Measurements from ENCODE around the gene ANO10. TPM values are rescaled to one million over a fixed set of nuclear protein-coding genes. Genes with fewer than 3 reads are reported as not detected.

The ANO10 gene
- total RNA-seq, 1 experiment from 2014 or later, result 32.6 TPM

DNA sequence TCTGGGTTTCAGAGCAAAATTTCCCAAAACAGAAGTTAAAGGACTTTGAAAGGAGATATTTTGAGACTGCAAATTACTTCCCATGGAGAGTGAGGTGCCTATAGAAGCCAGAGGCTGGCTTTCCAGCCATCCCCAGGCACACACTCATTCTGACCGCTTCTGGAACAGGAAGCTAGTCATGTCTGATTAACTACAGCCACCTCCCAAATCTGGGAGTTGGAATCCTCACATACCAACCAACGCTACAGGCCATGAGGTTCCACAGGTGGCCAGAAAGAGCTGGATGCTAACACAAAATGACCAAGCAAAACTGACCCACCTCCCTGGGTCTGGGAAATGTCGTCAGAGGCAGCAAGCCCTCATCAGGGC is 248.3 kb downstream of the ANO10 start:
- Histone ChIP-seq H2AFZ (no peak overlapping the region), H3K9me3 (ENCODE audit: insufficient read depth, low read depth) (no peaks in the 10 kb centered on the region), H3K9me2 (ENCODE audit: insufficient read depth) (no peaks in the 10 kb centered on the region), H3K79me2 (ENCODE audit: low read depth) (no peaks in the 10 kb centered on the region), H4K20me1 (ENCODE audit: insufficient read depth) (no peaks in the 10 kb centered on the region), H3K36me3 (ENCODE audit: low read depth) (no peaks in the 10 kb centered on the region), H3K27me3 (ENCODE audit: insufficient read depth, low read depth) (no peaks in the 10 kb centered on the region), H3K4me3 (no peak overlapping the region), H3K4me2 (no peak overlapping the region), H3K27ac (no peak overlapping the region), H3F3A (ENCODE audit: insufficient read depth, low read depth) (no peaks in the 10 kb centered on the region), H3K4me1 (replicated peaks; ENCODE audit: insufficient read depth) (no peaks in the 10 kb centered on the region)
- DNase-seq, result no peak
- intact Hi-C loops (cut with micrococcal nuclease; ENCODE audit: unreplicated experiment), result no loop called here
- ChIA-PET CTCF (no interaction called here), POLR2A (ENCODE audit: unreplicated experiment) (no interaction called here)
- no TSS peak for BruUV-seq (replicated peaks)
- TF ChIP-seq, protein P1, sequence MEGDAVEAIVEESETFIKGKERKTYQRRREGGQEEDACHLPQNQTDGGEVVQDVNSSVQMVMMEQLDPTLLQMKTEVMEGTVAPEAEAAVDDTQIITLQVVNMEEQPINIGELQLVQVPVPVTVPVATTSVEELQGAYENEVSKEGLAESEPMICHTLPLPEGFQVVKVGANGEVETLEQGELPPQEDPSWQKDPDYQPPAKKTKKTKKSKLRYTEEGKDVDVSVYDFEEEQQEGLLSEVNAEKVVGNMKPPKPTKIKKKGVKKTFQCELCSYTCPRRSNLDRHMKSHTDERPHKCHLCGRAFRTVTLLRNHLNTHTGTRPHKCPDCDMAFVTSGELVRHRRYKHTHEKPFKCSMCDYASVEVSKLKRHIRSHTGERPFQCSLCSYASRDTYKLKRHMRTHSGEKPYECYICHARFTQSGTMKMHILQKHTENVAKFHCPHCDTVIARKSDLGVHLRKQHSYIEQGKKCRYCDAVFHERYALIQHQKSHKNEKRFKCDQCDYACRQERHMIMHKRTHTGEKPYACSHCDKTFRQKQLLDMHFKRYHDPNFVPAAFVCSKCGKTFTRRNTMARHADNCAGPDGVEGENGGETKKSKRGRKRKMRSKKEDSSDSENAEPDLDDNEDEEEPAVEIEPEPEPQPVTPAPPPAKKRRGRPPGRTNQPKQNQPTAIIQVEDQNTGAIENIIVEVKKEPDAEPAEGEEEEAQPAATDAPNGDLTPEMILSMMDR (conservative IDR thresholded peaks at IDR 0.05), result no peak
- no peak for TF ChIP-seq EZH2 (IDR thresholded peaks at IDR 0.05; ENCODE audit: low read depth)

DNA sequence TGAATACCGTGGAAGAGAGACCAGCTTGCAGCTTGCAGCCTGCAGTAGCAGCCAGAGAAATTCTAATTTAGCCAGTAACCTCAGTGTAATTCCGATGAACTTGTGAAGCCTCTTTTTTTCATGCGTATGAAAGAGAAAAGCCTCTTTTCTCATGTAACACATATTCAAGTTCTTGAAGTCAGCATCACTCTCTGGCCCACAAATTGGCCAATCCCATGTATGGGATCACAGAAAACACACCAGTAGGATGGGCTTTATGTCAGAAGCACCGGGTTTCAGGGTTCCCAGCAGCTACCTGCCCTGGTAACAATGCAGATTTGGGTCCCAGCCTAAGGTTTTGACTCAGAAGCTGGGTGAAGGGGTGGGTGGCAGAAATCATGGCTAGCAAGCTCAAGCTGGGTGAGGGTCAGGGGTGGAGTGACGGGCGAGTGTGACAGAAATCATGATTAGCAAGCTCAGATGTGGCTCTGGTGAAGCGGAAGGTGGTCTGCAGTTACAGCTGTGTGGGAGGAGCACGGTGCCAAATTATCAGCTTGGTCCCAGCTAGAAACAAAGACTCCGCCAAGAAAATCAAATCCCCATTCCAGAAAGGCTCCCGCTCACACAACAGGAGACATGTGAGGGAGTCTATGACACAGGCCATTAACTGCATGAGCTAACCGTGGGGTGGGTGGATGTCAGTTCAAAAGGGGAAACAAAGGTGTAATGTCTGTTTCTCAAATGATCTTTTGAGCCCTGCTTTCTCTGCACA is 248.8 kb downstream of the ANO10 start:
- intact Hi-C loops (cut with micrococcal nuclease; ENCODE audit: unreplicated experiment), result no loop called here
- BruUV-seq (replicated peaks), result no TSS peak
- ChIA-PET POLR2A (ENCODE audit: unreplicated experiment) (no interaction called here), CTCF (no interaction called here)
- Histone ChIP-seq H3F3A (ENCODE audit: insufficient read depth, low read depth) (no peaks in the 10 kb centered on the region), H3K4me2 (no peak overlapping the region), H3K9me3 (ENCODE audit: insufficient read depth, low read depth) (no peaks in the 10 kb centered on the region), H3K4me3 (no peak overlapping the region), H2AFZ (no peak overlapping the region), H3K79me2 (ENCODE audit: low read depth) (no peaks in the 10 kb centered on the region), H3K9me2 (ENCODE audit: insufficient read depth) (no peaks in the 10 kb centered on the region), H3K4me1 (replicated peaks; ENCODE audit: insufficient read depth) (no peaks in the 10 kb centered on the region), H4K20me1 (ENCODE audit: insufficient read depth) (no peaks in the 10 kb centered on the region), H3K36me3 (ENCODE audit: low read depth) (no peaks in the 10 kb centered on the region), H3K27ac (no peak overlapping the region), H3K27me3 (ENCODE audit: insufficient read depth, low read depth) (no peaks in the 10 kb centered on the region)
- TF ChIP-seq, protein P1 (conservative IDR thresholded peaks at IDR 0.05), result no peak
- no peak for TF ChIP-seq EZH2 (IDR thresholded peaks at IDR 0.05; ENCODE audit: low read depth)
- no peak for DNase-seq

DNA sequence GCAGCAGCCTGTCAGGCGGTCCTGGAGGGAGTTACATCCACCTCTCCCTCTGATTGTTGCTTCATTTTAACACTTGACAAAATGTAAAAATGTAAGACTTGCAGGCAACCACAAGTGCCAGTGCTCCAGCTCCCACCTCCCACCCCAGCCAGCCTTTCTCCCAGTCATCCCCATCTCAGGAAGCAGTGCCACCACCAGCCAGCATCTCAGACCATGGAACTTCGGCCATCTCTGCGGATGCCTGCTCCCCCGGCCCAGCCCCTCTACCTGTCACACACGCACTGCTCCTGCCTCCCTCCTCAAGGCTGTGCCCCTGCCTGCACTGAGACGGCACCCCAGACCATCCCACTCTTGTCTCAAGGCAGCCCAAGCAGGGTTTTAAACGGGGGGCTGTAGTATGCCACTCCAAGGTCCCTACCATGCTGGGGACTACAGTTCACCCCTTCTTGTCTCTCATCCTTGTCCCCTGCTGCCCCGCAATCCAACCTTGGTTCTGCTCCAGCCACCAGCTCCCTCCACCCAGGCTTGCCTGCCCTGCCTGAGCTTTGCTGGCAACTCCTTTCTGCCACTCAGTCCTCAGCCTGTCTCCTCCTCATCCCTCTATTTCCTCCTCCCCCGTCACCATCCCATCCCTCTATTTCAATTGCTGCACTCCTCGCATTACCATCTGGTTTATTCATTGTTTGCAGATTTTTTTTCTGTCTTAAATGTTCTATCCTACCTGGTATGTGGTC is 249.6 kb downstream of the ANO10 start:
- no TSS peak for BruUV-seq (replicated peaks)
- H3K4me1 ChIP-seq (replicated peaks; ENCODE audit: insufficient read depth), result no peaks in the 10 kb centered on the region
- intact Hi-C loops (cut with micrococcal nuclease; ENCODE audit: unreplicated experiment), result no loop called here
- H3K4me2 ChIP-seq, result no peak overlapping the region
- POLR2A ChIA-PET (ENCODE audit: unreplicated experiment), result no interaction called here
- H3K36me3 ChIP-seq (ENCODE audit: low read depth), result no peaks in the 10 kb centered on the region
- no peak overlapping the region for H3K4me3 ChIP-seq
- no peaks in the 10 kb centered on the region for H3F3A ChIP-seq (ENCODE audit: insufficient read depth, low read depth)
- CTCF ChIA-PET, result no interaction called here
- H3K27ac ChIP-seq, result no peak overlapping the region
- H3K9me3 ChIP-seq (ENCODE audit: insufficient read depth, low read depth), result no peaks in the 10 kb centered on the region
- no peaks in the 10 kb centered on the region for H3K9me2 ChIP-seq (ENCODE audit: insufficient read depth)
- H3K27me3 ChIP-seq (ENCODE audit: insufficient read depth, low read depth), result no peaks in the 10 kb centered on the region
- TF ChIP-seq EZH2 (IDR thresholded peaks at IDR 0.05; ENCODE audit: low read depth), result no peak
- TF ChIP-seq, protein P1 (conservative IDR thresholded peaks at IDR 0.05), result no peak
- no peaks in the 10 kb centered on the region for H4K20me1 ChIP-seq (ENCODE audit: insufficient read depth)
- no peak for DNase-seq
- no peaks in the 10 kb centered on the region for H3K79me2 ChIP-seq (ENCODE audit: low read depth)
- no peak overlapping the region for H2AFZ ChIP-seq

All from PC-9 (cell line).